Measurements from ENCODE around the gene APOBEC3A. TPM values are rescaled to one million over a fixed set of nuclear protein-coding genes. Genes with fewer than 3 reads are reported as not detected.

Gene APOBEC3A
- polyA plus RNA-seq, 1 of the 3 experiments (the other 2 are of a cell fraction) = not detected

DNA sequence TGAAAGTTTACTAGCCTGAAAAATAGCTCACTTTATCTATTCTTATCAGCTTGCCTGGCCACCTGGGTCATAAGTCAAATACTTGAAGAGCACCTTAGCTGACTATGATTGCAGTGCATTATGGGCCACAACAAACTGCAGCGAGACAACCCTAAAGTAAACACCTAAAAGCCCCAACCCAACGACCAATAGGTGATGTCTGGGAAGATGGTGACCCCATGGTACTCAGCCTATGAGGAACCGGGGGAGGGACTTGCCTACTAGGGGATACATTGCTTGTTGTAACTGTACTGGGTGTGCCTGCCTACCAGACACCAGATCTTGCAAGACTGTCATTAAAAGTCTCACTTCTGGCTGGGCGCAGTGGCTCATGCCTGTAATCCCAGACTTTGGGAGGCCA lies 35.6 kb upstream of the APOBEC3A start:
- H3K4me3 ChIP-seq (ENCODE audit: low read depth in 2 of 2, low read length in 1 of 2) = no peak overlapping the region
- H3F3A ChIP-seq (replicated peaks; ENCODE audit: insufficient read depth) = peaks cover 16% of the 10 kb centered on the region
- POLR2A ChIA-PET = interaction anchor here (0.6 kb wide), 1 partner anchor 69 kb away, joined by 3 read pairs; no protein-coding TSS in a partner anchor
- 55% methylated on average over 4 of the region's 4 CpGs for WGBS (ENCODE audit: low lambda C conversion rate)
- CTCF ChIA-PET = interaction anchor here (2.8 kb wide), 1 partner anchor 52 kb away, joined by 9 read pairs; no protein-coding TSS in a partner anchor
- no peak overlapping the region for H2AFZ ChIP-seq (ENCODE audit: low read depth)
- DNase-seq = no peak
- no peaks in the 10 kb centered on the region for H3K79me2 ChIP-seq (ENCODE audit: insufficient read depth)
- no peaks in the 10 kb centered on the region for H3K9me3 ChIP-seq
- H3K4me2 ChIP-seq = no peak overlapping the region
- TF ChIP-seq, protein P1, sequence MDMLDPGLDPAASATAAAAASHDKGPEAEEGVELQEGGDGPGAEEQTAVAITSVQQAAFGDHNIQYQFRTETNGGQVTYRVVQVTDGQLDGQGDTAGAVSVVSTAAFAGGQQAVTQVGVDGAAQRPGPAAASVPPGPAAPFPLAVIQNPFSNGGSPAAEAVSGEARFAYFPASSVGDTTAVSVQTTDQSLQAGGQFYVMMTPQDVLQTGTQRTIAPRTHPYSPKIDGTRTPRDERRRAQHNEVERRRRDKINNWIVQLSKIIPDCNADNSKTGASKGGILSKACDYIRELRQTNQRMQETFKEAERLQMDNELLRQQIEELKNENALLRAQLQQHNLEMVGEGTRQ (IDR thresholded peaks at IDR 0.05; ENCODE audit: borderline replicate concordance, low read depth, low read length) = no peak
- TF ChIP-seq, protein P2, sequence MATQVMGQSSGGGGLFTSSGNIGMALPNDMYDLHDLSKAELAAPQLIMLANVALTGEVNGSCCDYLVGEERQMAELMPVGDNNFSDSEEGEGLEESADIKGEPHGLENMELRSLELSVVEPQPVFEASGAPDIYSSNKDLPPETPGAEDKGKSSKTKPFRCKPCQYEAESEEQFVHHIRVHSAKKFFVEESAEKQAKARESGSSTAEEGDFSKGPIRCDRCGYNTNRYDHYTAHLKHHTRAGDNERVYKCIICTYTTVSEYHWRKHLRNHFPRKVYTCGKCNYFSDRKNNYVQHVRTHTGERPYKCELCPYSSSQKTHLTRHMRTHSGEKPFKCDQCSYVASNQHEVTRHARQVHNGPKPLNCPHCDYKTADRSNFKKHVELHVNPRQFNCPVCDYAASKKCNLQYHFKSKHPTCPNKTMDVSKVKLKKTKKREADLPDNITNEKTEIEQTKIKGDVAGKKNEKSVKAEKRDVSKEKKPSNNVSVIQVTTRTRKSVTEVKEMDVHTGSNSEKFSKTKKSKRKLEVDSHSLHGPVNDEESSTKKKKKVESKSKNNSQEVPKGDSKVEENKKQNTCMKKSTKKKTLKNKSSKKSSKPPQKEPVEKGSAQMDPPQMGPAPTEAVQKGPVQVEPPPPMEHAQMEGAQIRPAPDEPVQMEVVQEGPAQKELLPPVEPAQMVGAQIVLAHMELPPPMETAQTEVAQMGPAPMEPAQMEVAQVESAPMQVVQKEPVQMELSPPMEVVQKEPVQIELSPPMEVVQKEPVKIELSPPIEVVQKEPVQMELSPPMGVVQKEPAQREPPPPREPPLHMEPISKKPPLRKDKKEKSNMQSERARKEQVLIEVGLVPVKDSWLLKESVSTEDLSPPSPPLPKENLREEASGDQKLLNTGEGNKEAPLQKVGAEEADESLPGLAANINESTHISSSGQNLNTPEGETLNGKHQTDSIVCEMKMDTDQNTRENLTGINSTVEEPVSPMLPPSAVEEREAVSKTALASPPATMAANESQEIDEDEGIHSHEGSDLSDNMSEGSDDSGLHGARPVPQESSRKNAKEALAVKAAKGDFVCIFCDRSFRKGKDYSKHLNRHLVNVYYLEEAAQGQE (IDR thresholded peaks at IDR 0.05; ENCODE audit: low read depth, low read length) = no peak
- no peak for TF ChIP-seq FOSL2 (IDR thresholded peaks at IDR 0.05; ENCODE audit: borderline replicate concordance, low read depth)
- TF ChIP-seq TEAD4 (IDR thresholded peaks at IDR 0.05; ENCODE audit: borderline replicate concordance, insufficient read depth) = no peak
- TF ChIP-seq, protein P3, sequence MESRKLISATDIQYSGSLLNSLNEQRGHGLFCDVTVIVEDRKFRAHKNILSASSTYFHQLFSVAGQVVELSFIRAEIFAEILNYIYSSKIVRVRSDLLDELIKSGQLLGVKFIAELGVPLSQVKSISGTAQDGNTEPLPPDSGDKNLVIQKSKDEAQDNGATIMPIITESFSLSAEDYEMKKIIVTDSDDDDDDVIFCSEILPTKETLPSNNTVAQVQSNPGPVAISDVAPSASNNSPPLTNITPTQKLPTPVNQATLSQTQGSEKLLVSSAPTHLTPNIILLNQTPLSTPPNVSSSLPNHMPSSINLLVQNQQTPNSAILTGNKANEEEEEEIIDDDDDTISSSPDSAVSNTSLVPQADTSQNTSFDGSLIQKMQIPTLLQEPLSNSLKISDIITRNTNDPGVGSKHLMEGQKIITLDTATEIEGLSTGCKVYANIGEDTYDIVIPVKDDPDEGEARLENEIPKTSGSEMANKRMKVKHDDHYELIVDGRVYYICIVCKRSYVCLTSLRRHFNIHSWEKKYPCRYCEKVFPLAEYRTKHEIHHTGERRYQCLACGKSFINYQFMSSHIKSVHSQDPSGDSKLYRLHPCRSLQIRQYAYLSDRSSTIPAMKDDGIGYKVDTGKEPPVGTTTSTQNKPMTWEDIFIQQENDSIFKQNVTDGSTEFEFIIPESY (IDR thresholded peaks at IDR 0.05; ENCODE audit: borderline replicate concordance, low read depth) = no peak
- no peak for TF ChIP-seq MEF2A (IDR thresholded peaks at IDR 0.05; ENCODE audit: borderline replicate concordance, low read depth)
- no peak for TF ChIP-seq MXI1 (IDR thresholded peaks at IDR 0.05; ENCODE audit: low read depth, low read length)
- no peak for TF ChIP-seq RAD21 (IDR thresholded peaks at IDR 0.05; ENCODE audit: low read length)
- no peak for TF ChIP-seq RCOR1 (IDR thresholded peaks at IDR 0.05; ENCODE audit: low read length)
- TF ChIP-seq, protein P4, sequence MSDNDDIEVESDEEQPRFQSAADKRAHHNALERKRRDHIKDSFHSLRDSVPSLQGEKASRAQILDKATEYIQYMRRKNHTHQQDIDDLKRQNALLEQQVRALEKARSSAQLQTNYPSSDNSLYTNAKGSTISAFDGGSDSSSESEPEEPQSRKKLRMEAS (IDR thresholded peaks at IDR 0.05; ENCODE audit: low read depth) = no peak
- TF ChIP-seq, protein P5, sequence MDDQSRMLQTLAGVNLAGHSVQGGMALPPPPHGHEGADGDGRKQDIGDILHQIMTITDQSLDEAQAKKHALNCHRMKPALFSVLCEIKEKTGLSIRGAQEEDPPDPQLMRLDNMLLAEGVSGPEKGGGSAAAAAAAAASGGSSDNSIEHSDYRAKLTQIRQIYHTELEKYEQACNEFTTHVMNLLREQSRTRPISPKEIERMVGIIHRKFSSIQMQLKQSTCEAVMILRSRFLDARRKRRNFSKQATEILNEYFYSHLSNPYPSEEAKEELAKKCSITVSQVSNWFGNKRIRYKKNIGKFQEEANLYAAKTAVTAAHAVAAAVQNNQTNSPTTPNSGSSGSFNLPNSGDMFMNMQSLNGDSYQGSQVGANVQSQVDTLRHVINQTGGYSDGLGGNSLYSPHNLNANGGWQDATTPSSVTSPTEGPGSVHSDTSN (IDR thresholded peaks at IDR 0.05) = no peak
- no peak for TF ChIP-seq JUND (IDR thresholded peaks at IDR 0.05)
- TF ChIP-seq FOXM1 (IDR thresholded peaks at IDR 0.05; ENCODE audit: low read depth) = no peak
- TF ChIP-seq TAF1 (IDR thresholded peaks at IDR 0.05; ENCODE audit: borderline replicate concordance, low read depth, low read length) = no peak
- no peak for TF ChIP-seq CHD2 (IDR thresholded peaks at IDR 0.05; ENCODE audit: low read length, partially characterized antibody)
- TF ChIP-seq NFIC (IDR thresholded peaks at IDR 0.05; ENCODE audit: borderline replicate concordance) = no peak
- no peak for TF ChIP-seq POLR2AphosphoS5 (IDR thresholded peaks at IDR 0.05; ENCODE audit: low read depth, low read length)
- TF ChIP-seq RXRA (IDR thresholded peaks at IDR 0.05; ENCODE audit: borderline replicate concordance, low read depth) = no peak
- TF ChIP-seq FOXJ3 (CRISPR knock-in tag; IDR thresholded peaks at IDR 0.05) = no peak
- no peaks in the 10 kb centered on the region for H3K9me2 ChIP-seq
- H3K27me3 ChIP-seq (ENCODE audit: insufficient read depth) = no peaks in the 10 kb centered on the region
- no peak overlapping the region for H3K27ac ChIP-seq (ENCODE audit: low read depth in 2 of 2, low read length in 1 of 2)
- H3K4me1 ChIP-seq (ENCODE audit: control insufficient read depth in 1 of 2, insufficient read depth in 2 of 2, low read depth in 1 of 2, low read length in 1 of 2) = peaks cover 12 to 13% of the 10 kb centered on the region in 2 experiments; a peak in 3 of 4 replicates
- no peaks in the 10 kb centered on the region for H3K36me3 ChIP-seq (replicated peaks in 1 of 2; ENCODE audit: control insufficient read depth in 1 of 2, insufficient read depth in 2 of 2, low read length in 1 of 2)
- H3K9ac ChIP-seq = no peak overlapping the region
- H4K20me1 ChIP-seq (ENCODE audit: insufficient read depth) = peaks cover 4% of the 10 kb centered on the region; the same call in 1 of the 2 replicates
